Measurements from ENCODE around the gene ZSCAN9.

ZSCAN9 gene

GRCh38 chr6:28240471-28240870, 15.4 kb downstream of the ZSCAN9 start:
- in situ Hi-C loops (cut with HindIII; ENCODE audit: low sequenced_read_pairs) = no loop called here
- no peak for TF ChIP-seq CTCF (IDR thresholded peaks at IDR 0.05; ENCODE audit: low read depth, low read length, missing control alignments)
- no peak for DNase-seq (ENCODE audit: low read depth)
- H3K4me3 ChIP-seq (ENCODE audit: low read depth, low read length) = no peak overlapping the region

GRCh38 chr6:28243946-28244345, 18.9 kb downstream of the ZSCAN9 start:
- no peak for TF ChIP-seq CTCF (IDR thresholded peaks at IDR 0.05; ENCODE audit: low read depth, low read length, missing control alignments)
- no peak for DNase-seq (ENCODE audit: low read depth)
- in situ Hi-C loops (cut with HindIII; ENCODE audit: low sequenced_read_pairs) = no loop called here
- no peak overlapping the region for H3K4me3 ChIP-seq (ENCODE audit: low read depth, low read length)

GRCh38 chr6:28245206-28245941, 20.3 kb downstream of the ZSCAN9 start:
- DNase-seq (ENCODE audit: low read depth) = no peak
- no peak overlapping the region for H3K4me3 ChIP-seq (ENCODE audit: low read depth, low read length)
- TF ChIP-seq CTCF (IDR thresholded peaks at IDR 0.05; ENCODE audit: low read depth, low read length, missing control alignments) = no peak
- in situ Hi-C loops (cut with HindIII; ENCODE audit: low sequenced_read_pairs) = no loop called here

- DNase-seq (ENCODE audit: low read depth) = no peak
- no peak overlapping the region for H3K4me3 ChIP-seq (ENCODE audit: low read depth, low read length)
- in situ Hi-C loops (cut with HindIII; ENCODE audit: low sequenced_read_pairs) = no loop called here
- no peak for TF ChIP-seq CTCF (IDR thresholded peaks at IDR 0.05; ENCODE audit: low read depth, low read length, missing control alignments)
Observed at GRCh38 chr6:28248916-28249315, 23.8 kb downstream of the ZSCAN9 start.

GRCh38 chr6:28250747-28251146, 25.7 kb downstream of the ZSCAN9 start:
- in situ Hi-C loops (cut with HindIII; ENCODE audit: low sequenced_read_pairs) = no loop called here
- H3K4me3 ChIP-seq (ENCODE audit: low read depth, low read length) = peak overlapping the region; percentile 73
- no peak for TF ChIP-seq CTCF (IDR thresholded peaks at IDR 0.05; ENCODE audit: low read depth, low read length, missing control alignments)
- no peak for DNase-seq (ENCODE audit: low read depth)

GRCh38 chr6:28251661-28252008, 26.6 kb downstream of the ZSCAN9 start:
- in situ Hi-C loops (cut with HindIII; ENCODE audit: low sequenced_read_pairs) = no loop called here
- no peak for TF ChIP-seq CTCF (IDR thresholded peaks at IDR 0.05; ENCODE audit: low read depth, low read length, missing control alignments)
- DNase-seq (ENCODE audit: low read depth) = no peak
- peak overlapping the region; percentile 73 for H3K4me3 ChIP-seq (ENCODE audit: low read depth, low read length)

Measured in astrocyte of the cerebellum (primary cell).